Fibroblast of skin of back (primary cell): ENCODE results near the gene PVRIG.
A peak's percentile ranks its signal among the peaks of the same experiment; 100 is the strongest.
"Not testable (repeated sequence)": the region's sequence is repeated elsewhere in the genome, so short reads cannot be mapped to it uniquely, and the experiment has no call there.

ENCODE experiments used
- DNase-seq: peaks from one replicate; pipeline ENCODE4 v3.0.0-alpha.2; 2013

PVRIG gene

GRCh38 chr7:100195222-100195621, 24.5 kb upstream of the PVRIG start:
- DNase-seq = no peak

- not testable (repeated sequence) for DNase-seq
Observed at GRCh38 chr7:100195901-100196322, 23.8 kb upstream of the PVRIG start.

- DNase-seq = no peak
Observed at GRCh38 chr7:100198266-100198665, 21.5 kb upstream of the PVRIG start.

- no peak for DNase-seq
Observed at GRCh38 chr7:100200693-100201092, 19.1 kb upstream of the PVRIG start.

GRCh38 chr7:100204454-100204853, 15.3 kb upstream of the PVRIG start:
- DNase-seq = no peak

GRCh38 chr7:100208911-100209408, 10.8 kb upstream of the PVRIG start:
- DNase-seq = no peak

- no peak for DNase-seq
Observed at GRCh38 chr7:100209493-100209892, 10.3 kb upstream of the PVRIG start.

GRCh38 chr7:100210805-100211204, 8.9 kb upstream of the PVRIG start:
- DNase-seq = no peak

GRCh38 chr7:100211342-100211780, 8.4 kb upstream of the PVRIG start:
- no peak for DNase-seq

GRCh38 chr7:100212631-100213286, 7.0 kb upstream of the PVRIG start:
- no peak for DNase-seq

- DNase-seq = no peak
Observed at GRCh38 chr7:100213672-100214071, 6.1 kb upstream of the PVRIG start.

GRCh38 chr7:100214356-100214755, 5.4 kb upstream of the PVRIG start:
- DNase-seq = not testable (repeated sequence)

- DNase-seq = peak; percentile 34
Observed at GRCh38 chr7:100215895-100216294, 3.9 kb upstream of the PVRIG start.

GRCh38 chr7:100217934-100218333, 1.8 kb upstream of the PVRIG start:
- DNase-seq = peak; percentile 33

GRCh38 chr7:100219271-100219737, 445 bp upstream of the PVRIG start:
- no peak for DNase-seq

- DNase-seq = no peak
Observed at GRCh38 chr7:100220586-100221230, 959 bp downstream of the PVRIG start.

GRCh38 chr7:100221231-100221718, 1.5 kb downstream of the PVRIG start:
- DNase-seq = no peak

- DNase-seq = no peak
Observed at GRCh38 chr7:100221767-100222444, 2.2 kb downstream of the PVRIG start.

- DNase-seq = no peak
Observed at GRCh38 chr7:100222445-100223132, 2.8 kb downstream of the PVRIG start.

GRCh38 chr7:100223376-100223927, 3.7 kb downstream of the PVRIG start:
- DNase-seq = not testable (repeated sequence)

GRCh38 chr7:100224891-100225290, 5.1 kb downstream of the PVRIG start:
- DNase-seq = not testable (repeated sequence)

- not testable (repeated sequence) for DNase-seq
Observed at GRCh38 chr7:100234660-100235317, 15.0 kb downstream of the PVRIG start.
